DND-41 (cell line): ENCODE measurements around the gene WDR83.

Experiments
- CTCF ChIP-seq: IDR thresholded peaks from 2 replicates; pipeline ENCODE4 v1.5.1; 2012; ENCODE audit warnings: borderline replicate concordance, low read length, moderate library complexity, mild to moderate bottlenecking; ENCODE audit not compliant: poor library complexity, severe bottlenecking; ENCODE audit errors: extremely low read depth
- EZH2 ChIP-seq: IDR thresholded peaks from 3 replicates; pipeline ENCODE4 v1.6.1; 2012; ENCODE audit warnings: borderline replicate concordance, low read depth, mild to moderate bottlenecking, moderate library complexity, low read length, inconsistent platforms; ENCODE audit not compliant: severe bottlenecking

- no peak for TF ChIP-seq EZH2
- no peak for TF ChIP-seq CTCF
Observed at GRCh38 chr19:12652219-12652618, 14.4 kb upstream of the WDR83 start.
